Endodermal cell (in vitro differentiated cells): ENCODE data around the gene PFKFB2. TPM values are rescaled to one million over a fixed set of nuclear protein-coding genes. Genes with fewer than 3 reads are reported as not detected.

Experiments used
- DNase-seq: peaks from one replicate; pipeline ENCODE4 v3.0.0-alpha.2; 2017
- H3K27ac ChIP-seq: 2 replicates; pipeline ENCODE4 v1.5.1; 2013; ENCODE audit warnings: mild to moderate bottlenecking, low read depth, low read length, moderate library complexity
- H3K27me3 ChIP-seq: 2 replicates; pipeline ENCODE4 v1.6.1; 2013; ENCODE audit warnings: mild to moderate bottlenecking, low read length, moderate library complexity; ENCODE audit not compliant: insufficient read depth, control insufficient read depth, poor library complexity, severe bottlenecking
- H3K36me3 ChIP-seq: 2 replicates; pipeline ENCODE4 v1.7.0; 2013; ENCODE audit warnings: mild to moderate bottlenecking, low read length, moderate library complexity; ENCODE audit not compliant: control insufficient read depth, insufficient read depth
- H3K4me1 ChIP-seq: one replicate; pipeline ENCODE4 v1.7.0; 2013; ENCODE audit warnings: low read length; ENCODE audit not compliant: control insufficient read depth, insufficient read depth
- H3K4me3 ChIP-seq: 2 replicates; pipeline ENCODE4 v1.5.1; 2013; ENCODE audit warnings: mild to moderate bottlenecking, low read length, moderate library complexity
- H3K9ac ChIP-seq: 2 replicates; pipeline ENCODE4 v1.6.1; 2013; ENCODE audit warnings: mild to moderate bottlenecking, low read length, moderate library complexity; ENCODE audit not compliant: poor library complexity, severe bottlenecking; ENCODE audit errors: extremely low read depth
- H3K9me3 ChIP-seq: 2 replicates; pipeline ENCODE4 v1.6.1; 2013; ENCODE audit warnings: mild to moderate bottlenecking, low read length, moderate library complexity; ENCODE audit not compliant: control insufficient read depth
- H3K27ac Mint-ChIP-seq: 2 replicates; pipeline ENCODE4 v1.8.0; 2020; ENCODE audit warnings: mixed read lengths
- H3K27me3 Mint-ChIP-seq: 2 replicates; pipeline ENCODE4 v1.8.0; 2021; ENCODE audit warnings: mild to moderate bottlenecking, mixed read lengths; ENCODE audit not compliant: insufficient read depth
- H3K36me3 Mint-ChIP-seq: 2 replicates; pipeline ENCODE4 v1.8.0; 2020; ENCODE audit warnings: low read depth, mixed read lengths
- H3K4me1 Mint-ChIP-seq: 2 replicates; pipeline ENCODE4 v1.8.0; 2020; ENCODE audit warnings: mixed read lengths
- H3K4me3 Mint-ChIP-seq: 2 replicates; pipeline ENCODE4 v1.8.0; 2020; ENCODE audit warnings: mild to moderate bottlenecking, moderate library complexity, mixed read lengths
- H3K9me3 Mint-ChIP-seq: 2 replicates; pipeline ENCODE4 v1.8.0; 2020; ENCODE audit warnings: mild to moderate bottlenecking, mixed read lengths
- WGBS, 2 experiments: methylation state at CpG; one replicate each; pipeline versions ENCODE4 v1.1.5 to v1.1.7; 2013; ENCODE audit warnings: missing lambda C conversion rate in 2 of 2, mixed read lengths in 1 of 2; ENCODE audit not compliant: insufficient coverage in 1 of 2, insufficient read length in 1 of 2; 5-methylcytosine and 5-hydroxymethylcytosine counted together
- total RNA-seq, 2 donors: library from RNA; stranded (reverse); fragmentation: NEBNext Ultra II Directional in 1 of 2; extraction: Animal tissue kit (Norgen Biotek cat#: 25700) in 1 of 2; gene quantifications; 2 replicates in 1 of 2; 3 replicates in 1 of 2; pipeline ENCODE4 v1.2.1, GENCODE V29; 2021
- TF ChIP-seq, protein P1 (sequence below): fragments of 200-600 bp; sonication (generic); conservative IDR thresholded peaks from 2 replicates; pipeline ENCODE4 v1.5.0; 2021; ENCODE audit warnings: antibody characterized with exemption, mild to moderate bottlenecking

The PFKFB2 gene
- total RNA-seq, 2 donors from 2014 or later = 11.2 to 13.4 TPM

DNA sequence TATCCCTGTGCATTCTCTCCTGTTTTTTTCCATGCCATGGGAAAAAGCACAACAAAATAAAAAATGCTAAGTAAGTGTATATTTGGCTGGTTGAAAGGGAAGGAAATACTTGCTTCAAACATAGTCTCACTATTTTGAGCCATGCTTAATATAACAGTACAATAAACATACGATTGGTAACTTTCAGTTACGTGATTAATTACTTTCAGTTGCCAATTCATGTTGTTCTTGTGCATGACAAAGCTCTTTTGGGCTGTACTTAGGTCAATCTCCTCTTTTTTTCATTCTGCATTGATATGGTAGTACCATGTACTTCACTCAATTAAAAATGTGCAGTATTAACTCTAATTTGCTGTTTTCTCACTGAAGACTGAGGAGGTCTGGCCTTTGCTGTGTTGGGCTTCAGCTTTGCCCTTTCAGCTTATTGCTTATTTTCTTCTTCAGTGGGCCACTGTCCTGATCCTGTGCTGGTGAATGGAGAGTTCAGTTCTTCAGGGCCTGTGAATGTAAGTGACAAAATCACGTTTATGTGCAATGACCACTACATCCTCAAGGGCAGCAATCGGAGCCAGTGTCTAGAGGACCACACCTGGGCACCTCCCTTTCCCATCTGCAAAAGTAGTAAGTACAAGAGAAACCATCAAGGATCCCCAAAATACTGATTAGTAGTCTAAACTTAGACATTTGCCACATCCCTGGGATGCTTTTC is 38.3 kb downstream of the PFKFB2 start:
- peaks cover 5% of the 10 kb centered on the region for H3K27me3 Mint-ChIP-seq
- H3K9me3 Mint-ChIP-seq = no peaks in the 10 kb centered on the region

DNA sequence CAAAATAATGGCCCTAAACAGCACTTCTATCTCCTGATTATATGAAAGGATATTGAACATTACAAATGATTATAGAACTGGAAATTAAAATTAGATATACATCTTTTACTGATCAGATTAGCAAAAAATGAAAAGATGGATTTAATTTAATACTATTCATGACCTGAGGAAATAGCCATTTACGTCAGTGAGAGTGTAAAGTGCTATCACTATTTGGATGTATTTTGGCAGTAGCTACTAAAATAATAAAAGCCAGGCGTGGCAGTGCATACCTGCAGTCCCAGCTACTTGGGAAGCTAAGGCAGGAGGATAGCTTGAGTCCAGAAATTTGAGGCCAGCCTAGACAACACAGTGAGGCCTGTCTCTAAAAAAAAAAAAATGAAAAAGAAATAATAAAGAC is 40.9 kb downstream of the PFKFB2 start:
- Histone ChIP-seq H3K36me3 (no peaks in the 10 kb centered on the region), H3K4me3 (no peak overlapping the region), H3K9ac (no peak overlapping the region), H3K9me3 (peaks cover 13% of the 10 kb centered on the region), H3K27ac (no peak overlapping the region), H3K4me1 (no peaks in the 10 kb centered on the region), H3K27me3 (no peaks in the 10 kb centered on the region)
- no peak for DNase-seq
- Mint-ChIP-seq H3K4me1 (no peaks in the 10 kb centered on the region), H3K9me3 (peaks cover 12% of the 10 kb centered on the region), H3K27me3 (peaks cover 5% of the 10 kb centered on the region), H3K27ac (no peak overlapping the region), H3K4me3 (no peak overlapping the region), H3K36me3 (no peaks in the 10 kb centered on the region)
- 60 to 65% methylated on average over 2 of the region's 2 CpGs for WGBS, 2 experiments
- TF ChIP-seq, protein P1, sequence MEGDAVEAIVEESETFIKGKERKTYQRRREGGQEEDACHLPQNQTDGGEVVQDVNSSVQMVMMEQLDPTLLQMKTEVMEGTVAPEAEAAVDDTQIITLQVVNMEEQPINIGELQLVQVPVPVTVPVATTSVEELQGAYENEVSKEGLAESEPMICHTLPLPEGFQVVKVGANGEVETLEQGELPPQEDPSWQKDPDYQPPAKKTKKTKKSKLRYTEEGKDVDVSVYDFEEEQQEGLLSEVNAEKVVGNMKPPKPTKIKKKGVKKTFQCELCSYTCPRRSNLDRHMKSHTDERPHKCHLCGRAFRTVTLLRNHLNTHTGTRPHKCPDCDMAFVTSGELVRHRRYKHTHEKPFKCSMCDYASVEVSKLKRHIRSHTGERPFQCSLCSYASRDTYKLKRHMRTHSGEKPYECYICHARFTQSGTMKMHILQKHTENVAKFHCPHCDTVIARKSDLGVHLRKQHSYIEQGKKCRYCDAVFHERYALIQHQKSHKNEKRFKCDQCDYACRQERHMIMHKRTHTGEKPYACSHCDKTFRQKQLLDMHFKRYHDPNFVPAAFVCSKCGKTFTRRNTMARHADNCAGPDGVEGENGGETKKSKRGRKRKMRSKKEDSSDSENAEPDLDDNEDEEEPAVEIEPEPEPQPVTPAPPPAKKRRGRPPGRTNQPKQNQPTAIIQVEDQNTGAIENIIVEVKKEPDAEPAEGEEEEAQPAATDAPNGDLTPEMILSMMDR = no peak

More for the DNA sequence above, 38.3 kb downstream of the PFKFB2 start:
- no peak for DNase-seq
- Histone ChIP-seq H3K4me3 (no peak overlapping the region), H3K27me3 (no peaks in the 10 kb centered on the region), H3K9ac (no peak overlapping the region), H3K27ac (no peak overlapping the region), H3K4me1 (no peaks in the 10 kb centered on the region), H3K36me3 (no peaks in the 10 kb centered on the region), H3K9me3 (no peaks in the 10 kb centered on the region)
- H3K36me3 Mint-ChIP-seq = no peaks in the 10 kb centered on the region
- TF ChIP-seq, protein P1 = peak; percentile 15
- no peak overlapping the region for H3K27ac Mint-ChIP-seq
- WGBS, 2 experiments = 90 to 96% methylated on average over 4 of the region's 4 CpGs
- H3K4me3 Mint-ChIP-seq = no peak overlapping the region
- H3K4me1 Mint-ChIP-seq = peaks cover 6% of the 10 kb centered on the region

DNA sequence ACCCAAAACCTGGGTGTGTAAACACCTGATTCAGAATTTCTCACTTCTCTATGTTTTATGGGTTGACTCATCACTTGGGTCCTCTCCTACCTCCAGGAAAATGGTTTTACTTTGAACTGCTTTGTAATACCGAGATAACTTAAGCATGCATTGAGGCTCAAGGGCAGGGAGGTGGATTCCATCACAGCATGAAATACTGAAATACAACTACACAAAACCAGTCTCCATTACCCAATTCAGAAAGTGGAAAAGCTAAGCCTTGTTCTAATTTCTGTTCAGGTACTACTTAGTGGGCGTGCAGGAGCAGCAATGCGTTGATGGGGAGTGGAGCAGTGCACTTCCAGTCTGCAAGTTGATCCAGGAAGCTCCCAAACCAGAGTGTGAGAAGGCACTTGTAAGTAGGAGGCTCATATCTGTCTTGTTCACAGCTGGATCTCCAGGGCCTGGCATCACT is 44.8 kb downstream of the PFKFB2 start:
- H3K36me3 ChIP-seq = no peaks in the 10 kb centered on the region
- H3K27ac Mint-ChIP-seq = no peak overlapping the region
- TF ChIP-seq, protein P1 = no peak
- no peaks in the 10 kb centered on the region for H3K36me3 Mint-ChIP-seq
- peaks cover 8% of the 10 kb centered on the region for H3K27me3 Mint-ChIP-seq
- no peak overlapping the region for H3K27ac ChIP-seq
- no peak overlapping the region for H3K9ac ChIP-seq
- WGBS, 2 experiments = 96 to 100% methylated on average over 3 of the region's 3 CpGs
- DNase-seq = no peak
- peak overlapping the region; percentile 64 for H3K4me3 ChIP-seq
- H3K9me3 Mint-ChIP-seq = peaks cover 17% of the 10 kb centered on the region
- H3K27me3 ChIP-seq = no peaks in the 10 kb centered on the region
- H3K4me1 ChIP-seq = no peaks in the 10 kb centered on the region
- H3K4me1 Mint-ChIP-seq = no peaks in the 10 kb centered on the region
- H3K4me3 Mint-ChIP-seq = no peak overlapping the region
- H3K9me3 ChIP-seq = peaks cover 18% of the 10 kb centered on the region
